LHCN-M2 (cell line): ENCODE measurements around the gene MYO18B. TPM values are rescaled to one million over a fixed set of nuclear protein-coding genes. Genes with fewer than 3 reads are reported as not detected.
A peak's percentile ranks its signal among the peaks of the same experiment; 100 is the strongest.

Experiments
- DNase-seq: peaks from one replicate; pipeline ENCODE4 v3.0.0-alpha.2; 2012; ENCODE audit warnings: low read depth
- total RNA-seq: library from RNA; depleted of rRNA; stranded (reverse); fragments of >200 nt; gene quantifications from 2 replicates; pipeline ENCODE4 v1.2.3, GENCODE V29; 2014

MYO18B gene
- total RNA-seq, 1 experiment from 2014 or later, result 18.8 TPM

DNA sequence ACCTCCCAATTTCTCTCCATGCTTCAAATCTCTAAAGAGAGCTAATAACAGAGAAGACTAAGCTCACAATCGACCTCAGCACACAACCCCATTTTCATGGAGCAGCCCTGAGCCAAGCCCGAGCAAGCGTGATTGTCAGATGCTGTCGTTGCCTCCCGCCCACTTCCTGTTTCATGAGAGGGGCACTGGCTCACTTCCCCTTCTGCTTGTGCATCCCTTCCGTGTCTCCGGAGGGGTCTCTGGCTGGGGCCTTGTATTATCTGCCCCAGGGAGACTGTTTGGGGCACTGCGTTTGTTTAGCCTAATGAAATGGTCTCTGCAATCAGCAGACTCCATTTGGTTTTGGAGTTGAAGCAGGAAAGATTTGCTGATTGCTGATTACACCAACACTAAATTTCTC, 246.0 kb downstream of the MYO18B start:
- DNase-seq, result no peak

GRCh38 chr22:25990940-25991339, 249.0 kb downstream of the MYO18B start:
- DNase-seq, result no peak

- no peak for DNase-seq
Measured at GRCh38 chr22:25992331-25992730, 250.3 kb downstream of the MYO18B start.

DNA sequence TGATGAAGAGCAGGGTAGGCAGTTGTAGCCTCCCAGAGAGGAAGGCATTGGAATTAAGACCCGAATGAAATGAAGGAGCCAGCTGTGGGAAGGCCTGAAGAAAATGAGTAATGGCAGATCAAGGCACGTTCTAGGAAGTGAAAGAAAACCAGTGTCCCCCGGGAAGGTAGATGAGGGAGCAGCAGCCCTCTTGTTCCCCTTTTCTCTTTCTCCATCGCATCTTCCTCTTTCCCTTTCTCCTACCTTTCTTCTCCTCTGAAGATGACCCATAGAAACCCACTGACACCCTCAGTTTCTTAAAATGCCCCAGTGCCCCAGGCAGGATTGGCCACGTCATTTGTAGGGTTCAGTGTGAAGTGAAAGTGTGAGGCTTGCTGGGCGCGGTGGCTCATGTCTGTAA, 254.7 kb downstream of the MYO18B start:
- no peak for DNase-seq

- DNase-seq, result no peak
Measured at GRCh38 chr22:25997886-25998775, 256.1 kb downstream of the MYO18B start.

GRCh38 chr22:26002456-26002855, 260.5 kb downstream of the MYO18B start:
- no peak for DNase-seq

GRCh38 chr22:26004477-26004876, 262.5 kb downstream of the MYO18B start:
- DNase-seq, result no peak

GRCh38 chr22:26008587-26008986, 266.6 kb downstream of the MYO18B start:
- DNase-seq, result no peak

DNA sequence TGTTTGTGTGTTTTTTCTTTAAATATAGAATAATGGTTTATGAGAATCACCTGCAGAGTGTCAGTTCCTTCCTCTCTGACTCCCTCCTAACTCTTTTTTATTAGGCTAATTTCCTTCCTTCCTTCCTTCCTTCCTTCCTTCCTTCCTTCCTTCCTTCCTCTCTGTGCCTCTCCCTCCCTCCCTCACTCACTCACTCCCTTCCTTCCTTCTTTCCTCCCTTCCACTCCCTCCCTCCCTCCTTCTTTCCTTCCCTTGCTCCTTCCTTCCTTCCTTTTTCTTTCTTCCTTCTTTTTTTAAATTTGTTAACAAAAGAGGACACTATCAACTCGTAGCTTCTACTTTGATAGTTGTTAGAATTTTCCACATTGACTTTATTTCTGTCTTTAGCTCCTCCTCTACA, 274.9 kb downstream of the MYO18B start:
- no peak for DNase-seq

DNA sequence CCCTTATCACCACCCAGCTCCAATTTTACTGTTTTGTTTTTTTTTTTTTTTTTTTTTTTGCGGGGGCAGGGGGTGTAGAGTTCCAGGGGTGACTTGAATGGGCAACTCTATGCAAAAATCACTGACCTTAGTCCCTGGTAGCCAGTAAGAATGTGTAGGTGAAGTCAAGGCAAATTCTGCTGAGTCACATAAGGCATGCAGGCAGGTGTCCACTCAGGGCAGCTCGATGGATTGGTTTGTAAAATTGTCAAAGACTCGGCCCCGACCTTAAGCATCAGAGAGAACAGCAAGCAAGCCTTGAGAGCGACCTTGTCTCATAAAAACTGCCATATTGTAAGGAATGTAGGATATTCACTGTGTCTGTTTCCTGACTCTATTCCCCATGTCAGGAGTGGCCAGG, 275.9 kb downstream of the MYO18B start:
- DNase-seq, result no peak

DNA sequence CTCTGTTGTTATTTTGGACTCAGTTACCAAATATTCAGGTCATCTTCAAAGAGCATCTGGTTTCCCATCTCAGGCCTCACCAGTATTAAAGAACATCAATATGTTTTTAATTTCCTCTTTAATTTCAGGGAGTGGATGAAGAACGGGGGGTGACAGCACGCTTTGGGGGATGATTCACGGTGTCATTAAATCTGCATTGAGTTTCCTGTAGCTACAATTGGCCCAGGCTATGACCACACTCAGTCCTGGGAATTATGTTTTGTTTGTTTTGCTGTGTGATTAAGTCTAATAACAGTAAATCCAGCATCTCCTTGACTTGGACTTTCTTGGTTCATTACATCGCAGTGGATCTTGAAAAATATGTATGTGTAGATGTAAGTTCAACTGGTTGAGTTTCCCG, 277.6 kb downstream of the MYO18B start:
- DNase-seq, result no peak

DNA sequence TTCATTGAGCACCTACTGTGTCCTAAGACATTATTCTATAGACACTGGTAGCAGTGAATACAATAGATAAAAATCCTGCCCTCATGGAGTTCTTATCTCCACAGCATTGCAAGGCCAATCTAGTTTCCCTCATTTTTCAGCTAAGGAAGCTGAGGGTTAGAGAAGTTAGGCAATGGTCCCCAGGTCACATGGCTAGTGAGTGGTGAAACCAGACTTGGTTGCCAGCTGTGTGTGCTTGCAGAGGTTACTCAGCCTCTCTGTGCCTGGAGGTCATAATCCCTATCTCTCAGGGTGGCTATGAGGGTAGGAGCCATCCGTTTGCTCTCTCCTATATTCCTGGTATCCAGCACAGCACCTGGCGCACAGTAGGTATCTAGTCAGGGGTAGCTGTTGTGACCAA, 279.5 kb downstream of the MYO18B start:
- DNase-seq, result no peak

DNA sequence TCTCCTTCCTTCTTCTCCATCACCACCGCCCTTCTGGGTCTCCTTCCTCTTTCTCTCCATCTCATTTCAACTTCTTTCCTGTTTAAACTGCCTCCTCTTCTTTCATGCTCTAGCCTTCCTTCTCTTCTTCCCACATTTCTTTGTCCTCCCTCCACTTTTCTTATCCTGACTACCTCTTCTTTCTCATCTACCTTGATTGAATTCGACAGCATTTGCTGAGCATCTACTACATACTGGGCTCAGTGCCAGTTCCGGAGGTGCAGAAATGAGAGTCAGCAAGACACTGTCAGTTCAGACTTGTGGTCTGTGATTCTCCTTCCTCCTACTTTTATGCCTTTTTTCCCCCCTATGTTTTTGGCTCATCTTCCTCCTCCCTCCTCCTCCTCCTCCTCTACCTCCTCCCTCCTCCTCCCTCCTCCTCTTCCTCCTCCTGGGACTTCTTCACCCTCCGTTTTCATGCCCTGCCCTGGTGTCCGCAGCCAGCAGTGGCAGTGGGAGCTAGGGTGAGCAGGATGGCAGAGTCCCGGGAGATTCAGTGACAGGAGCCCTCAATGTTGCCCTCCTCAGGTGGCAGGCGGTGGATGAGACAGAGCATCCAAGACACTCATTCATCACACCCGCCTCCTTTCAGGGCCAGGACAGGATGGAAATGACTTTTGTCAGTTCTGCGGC, 281.3 kb downstream of the MYO18B start:
- no peak for DNase-seq

- no peak for DNase-seq
Measured at GRCh38 chr22:26025626-26026025, 283.6 kb downstream of the MYO18B start.

DNA sequence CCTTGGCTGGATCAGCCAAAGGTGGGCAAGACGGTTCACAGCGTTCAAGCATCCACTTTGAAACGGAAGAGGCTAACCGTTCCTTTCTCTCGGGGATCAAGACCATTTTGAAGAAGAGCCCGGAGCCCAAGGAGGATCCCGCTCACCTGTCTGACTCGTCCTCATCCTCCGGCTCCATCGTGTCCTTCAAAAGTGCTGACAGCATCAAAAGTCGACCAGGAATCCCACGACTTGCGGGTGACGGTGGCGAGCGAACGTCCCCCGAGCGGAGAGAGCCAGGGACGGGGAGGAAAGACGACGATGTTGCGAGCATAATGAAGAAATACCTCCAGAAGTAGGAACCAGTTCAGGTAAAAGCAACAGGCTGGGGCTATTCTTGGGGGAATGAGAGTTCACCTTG, 285.4 kb downstream of the MYO18B start:
- DNase-seq, result no peak

- no peak for DNase-seq
Measured at GRCh38 chr22:26031641-26032040, 289.7 kb downstream of the MYO18B start.

- no peak for DNase-seq
Measured at GRCh38 chr22:26033071-26033470, 291.1 kb downstream of the MYO18B start.

DNA sequence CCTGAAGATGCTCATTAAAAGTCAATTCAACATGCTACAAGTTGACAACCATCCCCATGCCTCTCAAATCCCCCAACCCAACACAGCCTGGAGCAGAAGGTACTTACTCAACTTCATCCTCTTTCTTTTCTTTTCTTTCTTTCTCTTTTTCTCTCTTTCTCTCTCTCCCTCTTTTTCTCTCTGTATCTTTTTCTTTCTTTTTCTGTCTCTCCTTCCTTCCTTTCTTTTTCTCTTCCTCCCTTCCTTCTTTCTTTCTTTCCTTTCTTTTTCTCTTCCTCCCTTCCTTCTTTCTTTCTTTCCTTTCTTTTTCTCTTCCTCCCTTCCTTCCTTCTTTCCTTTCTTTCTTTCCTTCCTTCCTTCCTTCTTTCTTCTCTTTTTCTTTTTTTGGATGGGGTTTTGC, 291.6 kb downstream of the MYO18B start:
- no peak for DNase-seq

- no peak for DNase-seq
Measured at GRCh38 chr22:26035523-26035922, 293.5 kb downstream of the MYO18B start.

DNA sequence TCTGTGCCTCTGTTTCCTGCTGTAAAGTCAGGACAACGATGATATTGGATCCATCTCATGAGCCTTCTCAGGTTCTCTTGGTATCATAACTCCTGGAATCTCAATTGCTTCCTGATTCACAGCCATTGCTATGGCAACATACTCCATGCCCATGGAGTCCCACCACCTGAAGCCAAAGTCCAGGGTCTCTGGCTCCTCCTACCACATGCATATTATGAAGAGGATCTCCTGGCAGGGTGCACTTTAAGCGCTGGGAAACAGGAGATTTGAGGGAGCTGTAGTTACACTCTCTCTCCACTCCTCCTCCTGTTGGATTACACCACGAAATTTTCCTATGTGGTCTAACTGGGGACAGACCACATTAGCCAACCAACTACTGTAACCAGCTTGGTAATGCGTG, 296.4 kb downstream of the MYO18B start:
- DNase-seq, result no peak

GRCh38 chr22:26041931-26042330, 299.9 kb downstream of the MYO18B start:
- DNase-seq, result no peak

GRCh38 chr22:26043031-26043430, 301.0 kb downstream of the MYO18B start:
- DNase-seq, result peak; percentile 26

DNA sequence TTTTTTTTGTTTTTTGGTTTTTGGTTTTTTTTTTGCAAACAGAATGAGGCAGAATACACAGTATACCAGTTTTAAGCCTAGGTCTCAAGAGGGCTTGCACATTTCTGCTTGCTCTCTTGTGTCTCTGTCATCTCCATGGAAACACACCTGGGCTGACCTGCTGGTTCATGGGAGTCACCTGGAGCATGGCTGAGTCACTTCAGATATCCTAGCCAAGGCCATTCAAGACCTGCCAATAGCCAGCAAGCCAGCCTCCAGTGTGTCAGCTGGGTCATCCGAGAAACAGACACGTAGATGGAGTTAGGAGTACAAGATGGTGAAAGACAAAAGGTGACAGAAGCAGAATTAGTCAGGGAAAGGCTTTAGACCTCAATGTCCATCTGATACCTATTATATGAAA, 303.1 kb downstream of the MYO18B start:
- DNase-seq, result no peak
